Fibroblast of mammary gland (primary cell): Measurements from ENCODE around the gene MESP1.

Experiments
- DNase-seq: peaks from one replicate; pipeline ENCODE4 v3.0.0-alpha.2; 2010; ENCODE audit warnings: low read depth
- H3K4me3 ChIP-seq: 2 replicates; pipeline ENCODE4 v1.5.1; 2011; ENCODE audit warnings: low read depth, mild to moderate bottlenecking, low read length, moderate library complexity; ENCODE audit not compliant: control insufficient read depth
- CTCF ChIP-seq: conservative IDR thresholded peaks from 2 replicates; pipeline ENCODE4 v1.5.1; 2011; ENCODE audit warnings: low read depth, low read length, inconsistent platforms; ENCODE audit not compliant: control insufficient read depth, insufficient read depth

The MESP1 gene

DNA sequence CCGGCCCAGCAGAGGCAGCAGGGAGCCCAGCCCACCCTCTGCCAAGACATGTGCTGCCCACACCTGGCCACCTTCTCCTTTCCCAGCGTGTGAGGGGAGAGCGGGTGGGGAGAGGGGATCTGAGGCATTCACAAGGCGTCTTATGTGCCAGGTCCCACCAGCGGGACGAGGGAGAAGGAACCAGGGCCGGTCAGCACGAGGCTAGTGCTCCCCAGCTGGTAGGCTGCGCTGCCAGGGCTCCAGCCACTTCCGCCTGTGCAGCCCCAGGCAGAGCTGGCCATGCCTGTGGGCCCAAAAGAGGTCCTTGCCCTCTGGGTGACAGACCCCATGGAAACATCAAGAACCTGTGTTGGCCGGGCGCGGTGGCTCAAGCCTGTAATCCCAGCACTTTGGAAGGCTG lies 5.9 kb downstream of the MESP1 start:
- DNase-seq, result no peak
- no peak overlapping the region for H3K4me3 ChIP-seq
- TF ChIP-seq CTCF, result no peak

DNA sequence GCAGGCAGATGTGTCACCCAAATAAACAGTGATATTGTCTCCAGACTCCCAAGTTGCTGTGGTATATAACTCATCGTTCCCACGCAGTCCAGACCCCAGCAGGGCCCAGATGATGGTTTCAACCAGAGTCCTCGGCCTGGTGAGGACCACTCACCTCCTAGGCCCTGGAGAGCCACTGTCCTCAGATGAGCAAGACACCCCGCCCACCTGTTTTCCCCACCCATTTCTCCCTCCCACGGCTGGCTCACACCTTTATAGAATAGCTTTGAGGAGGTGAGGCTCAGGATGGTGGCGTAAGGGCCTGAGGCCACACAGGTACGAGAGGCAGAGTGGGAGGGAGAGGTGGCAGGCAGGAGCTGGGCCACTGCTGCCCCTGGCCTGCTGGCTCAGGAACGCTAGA lies 7.5 kb downstream of the MESP1 start:
- no peak for DNase-seq
- no peak for TF ChIP-seq CTCF
- H3K4me3 ChIP-seq, result no peak overlapping the region

GRCh38 chr15:89743011-89743410 lies 8.0 kb downstream of the MESP1 start:
- DNase-seq, result no peak
- no peak for TF ChIP-seq CTCF

DNA sequence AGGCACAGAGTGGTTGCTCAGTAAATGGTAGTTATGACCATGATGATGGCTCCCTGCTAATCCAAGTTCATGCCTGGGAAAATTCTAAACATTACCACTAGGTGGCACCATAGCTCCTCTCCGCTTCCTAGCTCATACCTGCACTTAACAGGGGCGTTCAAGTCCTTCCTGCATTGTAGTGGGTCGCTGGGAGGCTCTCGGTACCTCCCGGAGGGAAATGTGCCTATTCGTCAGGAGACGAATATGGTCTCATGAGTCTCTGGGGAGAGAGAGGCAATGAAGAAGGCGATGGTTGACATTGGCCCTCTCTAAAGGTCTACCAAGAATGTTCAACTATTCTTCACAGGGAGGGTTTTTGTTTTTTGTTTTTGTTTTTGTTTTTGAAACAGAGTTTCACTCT lies 10.9 kb downstream of the MESP1 start:
- peak; percentile 75 for DNase-seq
- H3K4me3 ChIP-seq, result no peak overlapping the region
- TF ChIP-seq CTCF, result peak; percentile 90

More at GRCh38 chr15:89743011-89743410, 8.0 kb downstream of the MESP1 start:
- H3K4me3 ChIP-seq, result no peak overlapping the region

GRCh38 chr15:89735773-89736172 lies 15.3 kb downstream of the MESP1 start:
- H3K4me3 ChIP-seq, result no peak overlapping the region
- no peak for TF ChIP-seq CTCF
- no peak for DNase-seq

DNA sequence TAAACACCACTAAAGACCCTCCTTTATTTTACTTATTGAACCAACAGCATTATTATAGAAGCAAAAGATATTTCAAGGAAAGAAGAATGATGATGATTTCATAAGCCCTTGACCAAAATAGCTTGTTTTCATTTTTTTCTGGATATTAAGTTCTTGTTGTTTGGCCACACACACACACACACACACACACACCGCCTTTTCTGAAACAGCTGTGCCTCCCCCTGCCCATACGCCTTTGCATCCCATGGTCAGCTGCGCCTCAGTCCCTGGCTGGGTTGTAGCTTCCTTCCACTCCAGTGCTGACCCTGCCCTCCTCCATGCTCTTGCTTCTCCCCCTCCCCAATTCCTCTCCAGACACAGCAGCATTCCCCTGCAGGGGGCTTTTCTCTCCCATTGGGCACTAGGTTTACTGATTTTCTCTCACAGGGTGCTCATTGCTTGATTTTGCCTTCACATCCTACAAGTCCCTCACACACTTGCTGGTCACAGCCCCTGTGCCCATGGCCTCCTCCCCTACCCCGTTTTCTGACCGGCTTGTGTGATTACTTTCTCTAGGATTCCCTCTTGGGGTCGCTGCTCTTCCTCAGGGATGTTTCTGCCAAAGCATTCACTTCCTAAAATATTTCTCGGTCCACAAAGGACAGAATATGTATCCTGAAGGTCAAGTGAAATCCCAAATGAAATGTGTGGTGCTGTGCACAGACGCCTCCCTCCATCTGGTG lies 18.4 kb downstream of the MESP1 start:
- no peak for TF ChIP-seq CTCF
- DNase-seq, result no peak
- H3K4me3 ChIP-seq, result no peak overlapping the region

DNA sequence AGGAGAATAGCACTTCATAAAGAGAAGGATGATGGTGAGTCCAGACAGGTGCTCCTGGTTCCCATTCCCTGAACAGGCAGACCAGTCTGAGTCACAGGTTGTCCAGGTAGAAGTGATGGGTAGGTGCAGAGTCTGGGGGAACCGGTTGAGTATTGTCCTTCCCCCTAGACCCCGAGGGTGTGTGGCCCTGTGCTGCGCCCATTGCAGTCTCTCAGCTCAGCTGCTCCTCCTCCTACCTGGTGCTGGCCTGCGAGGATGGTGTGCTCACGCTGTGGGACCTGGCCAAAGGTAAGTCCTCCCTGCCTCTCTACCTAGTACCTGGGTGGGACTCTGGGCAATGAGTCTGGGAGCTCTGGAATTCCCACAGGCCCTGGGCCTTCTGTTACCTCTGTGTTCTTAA lies 19.8 kb downstream of the MESP1 start:
- no peak for TF ChIP-seq CTCF
- H3K4me3 ChIP-seq, result no peak overlapping the region
- no peak for DNase-seq
